GM19455 (cell line): Measurements from ENCODE around the gene CGAS.
"Not testable (repeated sequence)": the region's sequence is repeated elsewhere in the genome, so short reads cannot be mapped to it uniquely, and the experiment has no call there.

Source experiments
- ATAC-seq: cut with Tn5 transposase; IDR thresholded peaks from one replicate; pipeline ENCODE4 v1.9.1; 2021; ENCODE audit not compliant: unreplicated experiment

CGAS gene

GRCh38 chr6:73452107-73452461, at the start of gene CGAS:
TSS of gene CGAS (minus strand) at chr6:73452297. CDS start at chr6:73452181, 116 bp downstream.
- peak; percentile 69 for ATAC-seq

GRCh38 chr6:73497915-73498314, 45.8 kb upstream of the CGAS start:
- no peak for ATAC-seq

- ATAC-seq: no peak
Measured at GRCh38 chr6:73491377-73491776, 39.3 kb upstream of the CGAS start.

- no peak for ATAC-seq
Measured at GRCh38 chr6:73487473-73487872, 35.4 kb upstream of the CGAS start.

GRCh38 chr6:73484438-73484837, 32.3 kb upstream of the CGAS start:
- no peak for ATAC-seq

GRCh38 chr6:73481969-73482368, 29.9 kb upstream of the CGAS start:
- ATAC-seq: no peak

- ATAC-seq: no peak
Measured at GRCh38 chr6:73477407-73477806, 25.3 kb upstream of the CGAS start.

- no peak for ATAC-seq
Measured at GRCh38 chr6:73476723-73477122, 24.6 kb upstream of the CGAS start.

GRCh38 chr6:73471686-73472290, 19.7 kb upstream of the CGAS start:
- ATAC-seq: peak; percentile 94

GRCh38 chr6:73461537-73462350, 9.6 kb upstream of the CGAS start, which contains the start of gene MTO1:
TSS of gene MTO1 (plus strand) at chr6:73461737. CDS start at chr6:73461855, 118 bp downstream.
- ATAC-seq: peak; percentile 95

GRCh38 chr6:73460056-73460455, 8.0 kb upstream of the CGAS start:
- no peak for ATAC-seq

GRCh38 chr6:73459474-73459873, 7.4 kb upstream of the CGAS start:
- not testable (repeated sequence) for ATAC-seq

GRCh38 chr6:73455865-73456629, 4.0 kb upstream of the CGAS start:
- no peak for ATAC-seq

- ATAC-seq: peak; percentile 50
Measured at GRCh38 chr6:73451223-73452106, 632 bp downstream of the CGAS start.

- no peak for ATAC-seq
Measured at GRCh38 chr6:73443555-73443954, 8.5 kb downstream of the CGAS start.

- no peak for ATAC-seq
Measured at GRCh38 chr6:73435236-73435635, 16.9 kb downstream of the CGAS start.

GRCh38 chr6:73421534-73421933, 30.6 kb downstream of the CGAS start:
- ATAC-seq: no peak

GRCh38 chr6:73418081-73418741, 33.9 kb downstream of the CGAS start:
- no peak for ATAC-seq

GRCh38 chr6:73413102-73413501, 39.0 kb downstream of the CGAS start:
- no peak for ATAC-seq

- ATAC-seq: no peak
Measured at GRCh38 chr6:73409395-73409794, 42.7 kb downstream of the CGAS start.
